HepG2 (cell line): ENCODE measurements around the gene THSD8. TPM values are rescaled to one million over a fixed set of nuclear protein-coding genes. Genes with fewer than 3 reads are reported as not detected.

Experiments used
- ATAC-seq: fragments of 200-7000 bp; cut with Tn5 transposase; 3 replicates; pipeline ENCODE4 v1.9.1; 2020; ENCODE audit warnings: mild to moderate bottlenecking, moderate library complexity
- BruUV-seq: library from RNA; stranded (reverse); fragments of 400-500 nt; replicated peaks from 2 replicates; lab custom pipeline; 2021; lab: Mats Ljungman, UMichigan
- CTCF ChIA-PET: fragments of 300-600 bp; formaldehyde crosslinking; extraction: SDS; loops from one replicate; lab custom pipeline; 2021; ENCODE audit warnings: low total read pairs, inconsistent platforms, low intra/inter-chr PET ratio; lab: Yijun Ruan, JAX
- POLR2A ChIA-PET: fragments of 350-600 bp; sonication (Branson Sonifier 250); formaldehyde crosslinking; loops from one replicate; lab custom pipeline; 2020; ENCODE audit warnings: antibody characterized with exemption, inconsistent platforms; lab: Yijun Ruan, JAX
- DNase-seq: peaks from one replicate; pipeline ENCODE4 v3.0.0-alpha.2; 2015; ENCODE audit warnings: low spot score
- FAIRE-seq: peaks from 3 replicates; lab custom pipeline; 2011; peaks lifted over from hg19 to GRCh38; lab: Jason Lieb, UNC
- H2AFZ ChIP-seq: one replicate; pipeline ENCODE4 v1.6.1; 2011; ENCODE audit warnings: low read length, inconsistent platforms
- H3K27ac ChIP-seq: fragments of 300-600 bp; 3 replicates; pipeline ENCODE4 v1.8.0; 2011; ENCODE audit warnings: mixed run types, mild to moderate bottlenecking, mixed read lengths, low read length, inconsistent platforms; ENCODE audit not compliant: insufficient read depth; ENCODE audit errors: extremely low read length
- H3K27me3 ChIP-seq, 2 experiments: fragments of 200-600 bp in 1 of 2; 2 replicates in 1 of 2; 3 replicates in 1 of 2; pipeline versions ENCODE4 v1.6.0 to v1.8.0; 2011; ENCODE audit warnings: low read length in 2 of 2, mild to moderate bottlenecking in 2 of 2, moderate library complexity in 2 of 2, inconsistent platforms in 1 of 2; ENCODE audit not compliant: insufficient read depth in 2 of 2, control insufficient read depth in 1 of 2
- H3K36me3 ChIP-seq, 2 experiments: fragments of 200-600 bp in 1 of 2; replicated peaks in 1 of 2; 2 replicates in 1 of 2; 3 replicates in 1 of 2; pipeline versions ENCODE4 v1.5.1 to v1.8.0; 2011; ENCODE audit warnings: low read length in 2 of 2, inconsistent platforms in 1 of 2; ENCODE audit not compliant: insufficient read depth in 2 of 2, control insufficient read depth in 1 of 2
- H3K4me1 ChIP-seq: 2 replicates; pipeline ENCODE4 v1.5.1; 2012; ENCODE audit warnings: low read length, inconsistent platforms; ENCODE audit not compliant: insufficient read depth
- H3K4me2 ChIP-seq: 2 replicates; pipeline ENCODE4 v1.6.0; 2011; ENCODE audit warnings: low read depth, low read length, inconsistent platforms
- H3K4me3 ChIP-seq, 3 experiments: fragments of 200-600 bp in 1 of 3; sonication (generic), shearing (Covaris generic) in 1 of 3; replicated peaks in 1 of 3; 2 replicates each; pipeline ENCODE4 v1.5.1; 2011 to 2016; ENCODE audit warnings: low read length in 3 of 3, inconsistent platforms in 2 of 3, low read depth in 2 of 3, mild to moderate bottlenecking in 2 of 3, control low read depth in 1 of 3, mixed read lengths in 1 of 3; ENCODE audit not compliant: insufficient read depth in 1 of 3
- H3K79me2 ChIP-seq: one replicate; pipeline ENCODE4 v1.6.1; 2011; ENCODE audit warnings: low read length, inconsistent platforms; ENCODE audit not compliant: insufficient read depth
- H3K9ac ChIP-seq: 2 replicates; pipeline ENCODE4 v1.6.0; 2011; ENCODE audit warnings: mild to moderate bottlenecking, low read depth, low read length, inconsistent platforms; ENCODE audit not compliant: insufficient read depth
- H3K9me3 ChIP-seq: 2 replicates; pipeline ENCODE4 v1.5.1; 2012; ENCODE audit warnings: mild to moderate bottlenecking, low read length
- H4K20me1 ChIP-seq: 2 replicates; pipeline ENCODE4 v1.6.0; 2011; ENCODE audit warnings: inconsistent platforms, mild to moderate bottlenecking, low read length, moderate library complexity; ENCODE audit not compliant: insufficient read depth
- ATM ChIP-seq: fragments of 450-650 bp; IDR thresholded peaks from 2 replicates; pipeline ENCODE4 v1.7.1; 2017; ENCODE audit warnings: mild to moderate bottlenecking, borderline replicate concordance
- KDM2A ChIP-seq: sonication (generic); formaldehyde crosslinking; IDR thresholded peaks from 2 replicates; pipeline ENCODE4 v1.4.0; 2020; ENCODE audit warnings: low read depth, missing genetic modification reagents, borderline replicate concordance
- KDM4B ChIP-seq: sonication (generic); formaldehyde crosslinking; IDR thresholded peaks from 2 replicates; pipeline ENCODE4 v1.4.0; 2020; ENCODE audit warnings: missing genetic modification reagents
- LCORL ChIP-seq, 2 experiments: fragments of 450-650 bp in 1 of 2; sonication (generic) in 1 of 2; formaldehyde crosslinking in 1 of 2; IDR thresholded peaks; 2 replicates each; pipeline versions ENCODE4 v1.5.0 to v1.6.1; 2017 to 2020; ENCODE audit warnings: antibody characterized with exemption in 1 of 2, missing genetic modification reagents in 1 of 2
- MEIS1 ChIP-seq: sonication (generic); formaldehyde crosslinking; IDR thresholded peaks from 2 replicates; pipeline ENCODE4 v1.9.0; 2021; ENCODE audit warnings: mild to moderate bottlenecking, missing genetic modification reagents, moderate library complexity, borderline replicate concordance
- MIXL1 ChIP-seq: IDR thresholded peaks from 2 replicates; pipeline ENCODE4 v1.6.1; 2016
- PAF1 ChIP-seq: IDR thresholded peaks from 2 replicates; pipeline ENCODE4 v1.6.1; 2016; ENCODE audit warnings: missing genetic modification reagents, missing compliant biosample characterization
- PAWR ChIP-seq: sonication (generic); formaldehyde crosslinking; IDR thresholded peaks from 2 replicates; pipeline ENCODE4 v1.4.0; 2020; ENCODE audit warnings: missing genetic modification reagents, mild to moderate bottlenecking, borderline replicate concordance
- PHF8 ChIP-seq: sonication (generic); formaldehyde crosslinking; IDR thresholded peaks from 2 replicates; pipeline ENCODE4 v1.5.0; 2020; ENCODE audit warnings: missing genetic modification reagents
- SSRP1 ChIP-seq: IDR thresholded peaks from 2 replicates; pipeline ENCODE4 v1.6.1; 2016; ENCODE audit warnings: control low read depth
- TBX2 ChIP-seq: sonication (generic); formaldehyde crosslinking; IDR thresholded peaks from 2 replicates; pipeline ENCODE4 v1.5.0; 2020; ENCODE audit warnings: missing genetic modification reagents, mild to moderate bottlenecking, borderline replicate concordance
- ZBTB38 ChIP-seq: sonication (generic); formaldehyde crosslinking; IDR thresholded peaks from 2 replicates; pipeline ENCODE4 v1.5.1; 2020; ENCODE audit warnings: mild to moderate bottlenecking, missing genetic modification reagents
- WGBS: methylation state at CpG from one replicate; pipeline ENCODE4 v1.1.6; 2017; ENCODE audit warnings: low lambda C conversion rate; 5-methylcytosine and 5-hydroxymethylcytosine counted together
- in situ Hi-C: cut with HindIII; loops from 2 replicates; pipeline ENCODE4 v1.10.0; 2017; ENCODE audit warnings: low pct_unique_long_range_greater_than_20kb; ENCODE audit not compliant: extremely low pct_ligation_motif_present
- intact Hi-C: fragments of 100-400 bp; cut with micrococcal nuclease; formaldehyde crosslinking; loops from one replicate; pipeline ENCODE4 v1.10.0; 2022; ENCODE audit not compliant: unreplicated experiment
- polyA plus RNA-seq, 8 experiments: library from polyadenylated mRNA; depleted of rRNA in 3 of 8; stranded (reverse) in 7 of 8; unstranded in 1 of 8; fragments of >200 nt; fragmentation: Illumina TruSeq in 4 of 8; extraction: Trizol in 4 of 8; gene quantifications; 2 replicates each; pipeline versions ENCODE4 v1.2.1 to v1.2.3, GENCODE V29; 2011 to 2016; ENCODE audit warnings: low read depth in 4 of 8, missing spikeins in 1 of 8, mixed read lengths in 1 of 8; ENCODE audit not compliant: insufficient read depth in 1 of 8
- total RNA-seq, 5 experiments: library from RNA; depleted of rRNA; stranded (reverse); fragments of >200 nt; fragmentation: Illumina TruSeq; extraction: Trizol; gene quantifications; 2 replicates each; pipeline ENCODE4 v1.2.3, GENCODE V29; 2016; ENCODE audit warnings: low read depth in 1 of 5
- TF ChIP-seq, protein P1 (sequence below): sonication (generic); formaldehyde crosslinking; IDR thresholded peaks from 2 replicates; pipeline ENCODE4 v1.5.0; 2020; ENCODE audit warnings: missing genetic modification reagents
- TF ChIP-seq, protein P2 (sequence below): IDR thresholded peaks from 2 replicates; pipeline ENCODE4 v1.6.1; 2016
- TF ChIP-seq, protein P3 (sequence below): sonication (generic); formaldehyde crosslinking; IDR thresholded peaks from 2 replicates; pipeline ENCODE4 v1.4.0; 2020; ENCODE audit warnings: mild to moderate bottlenecking, missing genetic modification reagents

THSD8 gene
- total and polyA plus RNA-seq, 2 of the 13 experiments (the other 11 are each of a cell fraction or from before 2014, with no cell fraction given), result 4.8 to 14.9 TPM

DNA sequence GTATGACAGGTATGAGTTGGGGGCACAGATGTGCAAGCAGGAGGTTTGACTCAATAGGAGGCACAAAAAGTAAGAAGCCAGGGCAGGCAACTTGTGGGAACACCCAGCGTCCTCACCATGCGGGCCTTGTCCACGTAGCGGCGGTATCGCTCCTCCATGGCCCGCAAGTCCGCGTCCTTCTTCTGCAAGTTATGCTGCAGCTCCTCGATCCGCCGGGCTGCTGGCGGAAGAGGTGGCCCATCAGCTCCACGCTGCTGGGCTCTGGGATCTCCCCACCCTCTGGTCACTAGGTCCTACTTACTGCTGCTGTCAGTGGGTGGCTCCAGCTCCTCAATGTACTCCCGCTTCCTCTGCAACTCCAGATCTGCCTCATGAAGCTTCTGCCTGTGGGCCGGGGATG is 37.2 kb upstream of the THSD8 start (continued):
- TF ChIP-seq, protein P1, sequence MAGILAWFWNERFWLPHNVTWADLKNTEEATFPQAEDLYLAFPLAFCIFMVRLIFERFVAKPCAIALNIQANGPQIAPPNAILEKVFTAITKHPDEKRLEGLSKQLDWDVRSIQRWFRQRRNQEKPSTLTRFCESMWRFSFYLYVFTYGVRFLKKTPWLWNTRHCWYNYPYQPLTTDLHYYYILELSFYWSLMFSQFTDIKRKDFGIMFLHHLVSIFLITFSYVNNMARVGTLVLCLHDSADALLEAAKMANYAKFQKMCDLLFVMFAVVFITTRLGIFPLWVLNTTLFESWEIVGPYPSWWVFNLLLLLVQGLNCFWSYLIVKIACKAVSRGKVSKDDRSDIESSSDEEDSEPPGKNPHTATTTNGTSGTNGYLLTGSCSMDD, result no peak

DNA sequence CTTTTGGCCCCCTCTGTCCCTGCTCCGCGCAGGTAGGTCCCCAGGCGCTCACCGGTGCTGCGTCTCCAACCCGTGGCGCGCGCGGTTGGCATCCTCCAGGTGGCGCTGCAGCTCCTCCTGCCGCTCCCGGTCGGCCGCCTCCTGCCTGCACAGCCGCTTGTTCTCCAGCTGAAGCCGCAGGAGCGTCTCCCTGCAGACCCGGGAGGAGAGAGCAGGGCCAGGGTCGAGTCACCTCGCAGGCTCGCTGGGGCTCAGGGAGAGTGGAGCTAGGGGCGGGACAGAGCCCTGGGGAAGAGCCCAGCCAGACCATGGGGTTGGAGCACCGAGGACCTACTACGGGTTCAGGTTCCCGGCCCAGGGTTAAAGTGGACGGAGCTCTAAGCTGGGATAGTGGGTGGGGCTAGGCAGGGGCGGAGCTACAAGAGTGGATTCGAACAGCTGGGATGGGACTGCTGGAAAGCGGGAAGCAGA is 35.8 kb upstream of the THSD8 start:
- intact Hi-C loops (loop anchor here (2.0 kb wide), 1 partner anchor 83 kb away; no protein-coding TSS in a partner anchor), in situ Hi-C loops (loop anchor here (5.0 kb wide), 1 partner anchor 36 kb away; the partner anchor contains the start of genes PRDX2 and THSD8)
- 0 out of 2 replicates have a peak, but pooled peaks cover 4% of the 10 kb centered on the region for H3K4me1 ChIP-seq
- no peak overlapping the region for H2AFZ ChIP-seq
- H3K36me3 ChIP-seq, result 0 out of 5 replicates have a peak, but pooled peaks cover 0 to 1% of the 10 kb centered on the region in 2 experiments
- H3K27ac ChIP-seq, result peak overlapping the region; percentile 50
- H3K9me3 ChIP-seq, result no peaks in the 10 kb centered on the region
- ChIA-PET CTCF (interaction anchor here (0.7 to 2.0 kb wide), 6 partner anchors 9 to 81 kb away, joined by 3 to 34 read pairs (median 4); partner anchors contain the start of genes HOOK2, PRDX2 and THSD8), POLR2A (interaction anchor here (0.8 to 2.4 kb wide), 14 partner anchors 8 to 125 kb away, joined by 3 to 31 read pairs (median 4); partner anchors contain the start of genes GCDH, GET3, HOOK2 and JUNB)
- FAIRE-seq (peak; percentile 43), DNase-seq (peak; percentile 76), ATAC-seq (peak; percentile 95)
- BruUV-seq, result no TSS peak
- peak overlapping the region; percentile 53 for H3K9ac ChIP-seq
- H3K79me2 ChIP-seq, result no peaks in the 10 kb centered on the region
- no peaks in the 10 kb centered on the region for H3K27me3 ChIP-seq
- WGBS, result 5% methylated on average over 9 of the region's 30 CpGs
- H4K20me1 ChIP-seq, result no peaks in the 10 kb centered on the region
- H3K4me2 ChIP-seq, result peak overlapping the region; percentile 87
- H3K4me3 ChIP-seq, result peak overlapping the region; percentile 60 to 87 (median 79)
- TF ChIP-seq PAF1 (CRISPR knock-in tag) (no peak), MEIS1 (CRISPR knock-in tag) (peak; percentile 67; the same call in 1 of the 2 replicates), MIXL1 (0 out of 2 replicates have a peak, but pooled peaks have one; percentile 31), KDM2A (CRISPR knock-in tag) (peak; percentile 96), TBX2 (CRISPR knock-in tag) (peak; percentile 58; the same call in 1 of the 2 replicates), SSRP1 (CRISPR knock-in tag) (no peak), ATM (no peak), PAWR (CRISPR knock-in tag) (no peak), LCORL (IDR thresholded peaks at IDR 0.05) (no peak), LCORL (CRISPR knock-in tag; IDR thresholded peaks at IDR 0.05) (peak; percentile 56; the same call in 1 of the 2 replicates), ZBTB38 (CRISPR knock-in tag) (peak; percentile 37; the same call in 1 of the 2 replicates), KDM4B (CRISPR knock-in tag) (peak; percentile 64; the same call in 1 of the 2 replicates), PHF8 (CRISPR knock-in tag) (peak; percentile 66)
- TF ChIP-seq, protein P2, sequence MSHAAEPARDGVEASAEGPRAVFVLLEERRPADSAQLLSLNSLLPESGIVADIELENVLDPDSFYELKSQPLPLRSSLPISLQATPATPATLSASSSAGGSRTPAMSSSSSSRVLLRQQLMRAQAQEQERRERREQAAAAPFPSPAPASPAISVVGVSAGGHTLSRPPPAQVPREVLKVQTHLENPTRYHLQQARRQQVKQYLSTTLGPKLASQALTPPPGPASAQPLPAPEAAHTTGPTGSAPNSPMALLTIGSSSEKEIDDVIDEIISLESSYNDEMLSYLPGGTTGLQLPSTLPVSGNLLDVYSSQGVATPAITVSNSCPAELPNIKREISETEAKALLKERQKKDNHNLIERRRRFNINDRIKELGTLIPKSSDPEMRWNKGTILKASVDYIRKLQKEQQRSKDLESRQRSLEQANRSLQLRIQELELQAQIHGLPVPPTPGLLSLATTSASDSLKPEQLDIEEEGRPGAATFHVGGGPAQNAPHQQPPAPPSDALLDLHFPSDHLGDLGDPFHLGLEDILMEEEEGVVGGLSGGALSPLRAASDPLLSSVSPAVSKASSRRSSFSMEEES, result 0 out of 2 replicates have a peak, but pooled peaks have one; percentile 29
- TF ChIP-seq, protein P3, sequence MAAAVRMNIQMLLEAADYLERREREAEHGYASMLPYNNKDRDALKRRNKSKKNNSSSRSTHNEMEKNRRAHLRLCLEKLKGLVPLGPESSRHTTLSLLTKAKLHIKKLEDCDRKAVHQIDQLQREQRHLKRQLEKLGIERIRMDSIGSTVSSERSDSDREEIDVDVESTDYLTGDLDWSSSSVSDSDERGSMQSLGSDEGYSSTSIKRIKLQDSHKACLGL, result peak; percentile 57; the same call in 1 of the 2 replicates
